GM12891 (cell line): ENCODE results near the gene CCDC30.

Source experiments
- POLR2A ChIP-seq: IDR thresholded peaks from 2 replicates; pipeline ENCODE4 v1.6.1; 2011; ENCODE audit warnings: low read depth, low read length, control low read depth
- POLR2AphosphoS5 ChIP-seq: IDR thresholded peaks from 2 replicates; pipeline ENCODE4 v1.6.1; 2011; ENCODE audit warnings: low read depth, low read length, control low read depth
- SPI1 ChIP-seq: IDR thresholded peaks from 2 replicates; pipeline ENCODE4 v1.6.1; 2011; ENCODE audit warnings: low read depth, low read length, control low read depth
- TAF1 ChIP-seq: IDR thresholded peaks from 2 replicates; pipeline ENCODE4 v1.6.1; 2011; ENCODE audit warnings: low read depth, low read length, control low read depth

DNA sequence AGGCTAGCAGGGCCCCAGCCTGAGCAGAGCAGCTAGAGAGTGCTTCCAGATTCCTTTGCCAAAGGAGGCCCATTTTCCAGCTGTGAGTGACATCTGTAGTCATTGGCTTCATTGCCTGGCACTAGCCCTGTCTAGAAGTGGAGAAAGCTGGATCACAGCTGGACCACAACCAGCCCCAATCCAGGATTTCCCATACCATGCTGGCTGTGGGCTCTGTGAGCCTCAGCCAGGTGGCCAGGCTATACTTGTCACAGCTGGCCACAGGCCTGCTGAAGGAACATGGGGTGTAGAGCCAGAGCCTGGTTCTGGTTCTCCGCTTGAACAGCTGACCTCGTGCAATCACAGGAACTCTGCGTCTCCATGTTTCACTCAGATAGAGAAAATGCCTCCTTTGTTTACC lies 45.9 kb upstream of the CCDC30 start:
- no peak for TF ChIP-seq POLR2AphosphoS5
- no peak for TF ChIP-seq POLR2A
- no peak for TF ChIP-seq TAF1
- no peak for TF ChIP-seq SPI1
